Endothelial cell of umbilical vein (primary cell): ENCODE results near the gene TRIM2. TPM values are rescaled to one million over a fixed set of nuclear protein-coding genes. Genes with fewer than 3 reads are reported as not detected.

Experiments used
- BruUV-seq: library from RNA; stranded (reverse); fragments of 400-500 nt; replicated peaks from 2 replicates; lab custom pipeline; 2021; lab: Mats Ljungman, UMichigan
- CTCF ChIA-PET: fragments of 300-600, 350-600 bp; sonication (Branson Sonifier 250); formaldehyde crosslinking; loops from one replicate; lab custom pipeline; 2021; ENCODE audit warnings: antibody characterized with exemption, inconsistent platforms; lab: Charles Lee
- POLR2A ChIA-PET: fragments of 300-600, 350-600 bp; sonication (Branson Sonifier 250); formaldehyde crosslinking; loops from one replicate; lab custom pipeline; 2021; ENCODE audit warnings: antibody characterized with exemption, inconsistent platforms; lab: Charles Lee
- DNase-seq: peaks from one replicate; pipeline ENCODE4 v3.0.0-alpha.2; 2011; ENCODE audit warnings: low read depth, low spot score
- FAIRE-seq: peaks from 2 replicates; lab custom pipeline; 2011; peaks lifted over from hg19 to GRCh38; lab: Jason Lieb, UNC
- H2AFZ ChIP-seq: 2 replicates; pipeline ENCODE4 v1.6.0; 2012; ENCODE audit warnings: low read depth, low read length, control low read depth, inconsistent platforms
- H3K27ac ChIP-seq: 2 replicates; pipeline ENCODE4 v1.5.1; 2011; ENCODE audit warnings: low read depth, mild to moderate bottlenecking, control low read depth, low read length, moderate library complexity; ENCODE audit not compliant: insufficient read depth
- H3K27me3 ChIP-seq, 2 experiments: 2 replicates each; pipeline versions ENCODE4 v1.6.0 to v1.6.1; 2011; ENCODE audit warnings: low read length in 2 of 2, mixed read lengths in 1 of 2; ENCODE audit not compliant: control insufficient read depth in 2 of 2, insufficient read depth in 2 of 2
- H3K36me3 ChIP-seq, 2 experiments: 2 replicates in 1 of 2; 3 replicates in 1 of 2; pipeline ENCODE4 v1.5.1; 2011; ENCODE audit warnings: low read length in 2 of 2, mild to moderate bottlenecking in 1 of 2, moderate library complexity in 1 of 2; ENCODE audit not compliant: control insufficient read depth in 2 of 2, insufficient read depth in 2 of 2; ENCODE audit errors: extremely low read depth in 1 of 2
- H3K4me1 ChIP-seq: 3 replicates; pipeline ENCODE4 v1.5.1; 2011; ENCODE audit warnings: mild to moderate bottlenecking, low read length; ENCODE audit not compliant: control insufficient read depth, insufficient read depth; ENCODE audit errors: extremely low read depth
- H3K4me2 ChIP-seq: 2 replicates; pipeline ENCODE4 v1.6.1; 2011; ENCODE audit warnings: low read length, control low read depth, mixed read lengths; ENCODE audit not compliant: insufficient read depth
- H3K4me3 ChIP-seq, 3 experiments: fragments of 200-600 bp in 1 of 3; sonication (generic), shearing (Covaris generic) in 1 of 3; replicated peaks in 1 of 3; 2 replicates each; pipeline ENCODE4 v1.5.1; 2011 to 2016; ENCODE audit warnings: control low read depth in 3 of 3, low read length in 3 of 3, mild to moderate bottlenecking in 2 of 3, inconsistent platforms in 1 of 3, low read depth in 1 of 3, moderate library complexity in 1 of 3; ENCODE audit not compliant: insufficient read depth in 1 of 3
- H3K79me2 ChIP-seq: 2 replicates; pipeline ENCODE4 v1.6.0; 2012; ENCODE audit warnings: low read length, inconsistent platforms; ENCODE audit not compliant: control insufficient read depth, insufficient read depth
- H3K9ac ChIP-seq: replicated peaks from 2 replicates; pipeline ENCODE3; 2011; ENCODE audit warnings: low read length, control low read depth; ENCODE audit not compliant: insufficient read depth; ENCODE audit errors: extremely low read depth
- H3K9me1 ChIP-seq: replicated peaks from 3 replicates; pipeline ENCODE4 v1.6.0; 2011; ENCODE audit warnings: mild to moderate bottlenecking, low read length; ENCODE audit not compliant: control insufficient read depth, insufficient read depth; ENCODE audit errors: extremely low read depth
- H3K9me3 ChIP-seq: replicated peaks from 2 replicates; pipeline ENCODE4 v1.5.1; 2012; ENCODE audit warnings: low read length, inconsistent platforms; ENCODE audit not compliant: control insufficient read depth, insufficient read depth
- H4K20me1 ChIP-seq: replicated peaks from 2 replicates; pipeline ENCODE3; 2011; ENCODE audit warnings: mild to moderate bottlenecking, low read length; ENCODE audit not compliant: control insufficient read depth, insufficient read depth; ENCODE audit errors: extremely low read depth
- EZH2 ChIP-seq: IDR thresholded peaks from 2 replicates; pipeline ENCODE4 v1.6.1; 2012; ENCODE audit warnings: borderline replicate concordance, low read depth, mild to moderate bottlenecking, moderate library complexity, low read length, inconsistent platforms; ENCODE audit not compliant: severe bottlenecking
- FOS ChIP-seq: IDR thresholded peaks from 2 replicates; pipeline ENCODE4 v1.6.1; 2011; ENCODE audit warnings: mild to moderate bottlenecking, low read length, moderate library complexity, borderline replicate concordance; ENCODE audit not compliant: insufficient read depth
- GATA2 ChIP-seq: IDR thresholded peaks from 2 replicates; pipeline ENCODE4 v1.7.0; 2011; ENCODE audit warnings: low read depth, mild to moderate bottlenecking, moderate library complexity, mixed read lengths, low read length; ENCODE audit not compliant: insufficient read length, insufficient read depth
- JUN ChIP-seq: IDR thresholded peaks from 2 replicates; pipeline ENCODE4 v1.6.1; 2011; ENCODE audit warnings: borderline replicate concordance, low read depth; ENCODE audit not compliant: insufficient read length, insufficient read depth
- MYC ChIP-seq: IDR thresholded peaks from one replicate; pipeline ENCODE4 v1.6.1; 2011; ENCODE audit warnings: mild to moderate bottlenecking, low read depth, low read length
- POLR2A ChIP-seq: IDR thresholded peaks from 2 replicates; pipeline ENCODE4 v1.6.1; 2012; ENCODE audit warnings: low read depth, mild to moderate bottlenecking, control low read depth, low read length
- POLR2AphosphoS5 ChIP-seq: IDR thresholded peaks from 2 replicates; pipeline ENCODE4 v1.6.1; 2012; ENCODE audit warnings: low read depth, mild to moderate bottlenecking, control low read depth, low read length, moderate library complexity; ENCODE audit not compliant: insufficient read depth
- dilution Hi-C: fragments of 300-500 bp; cut with MboI; formaldehyde crosslinking; loops from one replicate; pipeline ENCODE4 v1.15.0; 2019; ENCODE audit warnings: low sequenced_read_pairs; ENCODE audit not compliant: extremely low pct_ligation_motif_present
- intact Hi-C: fragments of 100-400 bp; cut with micrococcal nuclease; formaldehyde crosslinking; loops from one replicate; pipeline ENCODE4 v1.10.0; 2022
- polyA plus RNA-seq, 4 experiments: library from polyadenylated mRNA; depleted of rRNA in 3 of 4; stranded (reverse) in 3 of 4; unstranded in 1 of 4; fragments of >200 nt; gene quantifications; 2 replicates each; pipeline versions ENCODE4 v1.2.1 to v1.2.3, GENCODE V29; 2011 to 2012; ENCODE audit warnings: missing spikeins in 1 of 4
- total RNA-seq: library from RNA; stranded (reverse); gene quantifications from 2 replicates; pipeline ENCODE4 v1.2.3, GENCODE V29; 2021
- TF ChIP-seq, protein P1 (sequence below): IDR thresholded peaks from 2 replicates; pipeline ENCODE4 v1.6.1; 2011; ENCODE audit not compliant: insufficient read depth, insufficient read length
- TF ChIP-seq, protein P2 (sequence below), 2 donors: IDR thresholded peaks; 1 replicate in 1 of 2; 2 replicates in 1 of 2; pipeline ENCODE4 v1.5.1; 2011; ENCODE audit warnings: low read length in 2 of 2, mild to moderate bottlenecking in 2 of 2, moderate library complexity in 2 of 2, control low read depth in 1 of 2, inconsistent platforms in 1 of 2, low read depth in 1 of 2; ENCODE audit not compliant: insufficient read depth in 1 of 2; ENCODE audit errors: extremely low read depth in 1 of 2

TRIM2 gene
- total and polyA plus RNA-seq, 2 donors (not counting 3 experiments of a cell fraction or from before 2014, with no cell fraction given) = 6.8 to 19.7 TPM

DNA sequence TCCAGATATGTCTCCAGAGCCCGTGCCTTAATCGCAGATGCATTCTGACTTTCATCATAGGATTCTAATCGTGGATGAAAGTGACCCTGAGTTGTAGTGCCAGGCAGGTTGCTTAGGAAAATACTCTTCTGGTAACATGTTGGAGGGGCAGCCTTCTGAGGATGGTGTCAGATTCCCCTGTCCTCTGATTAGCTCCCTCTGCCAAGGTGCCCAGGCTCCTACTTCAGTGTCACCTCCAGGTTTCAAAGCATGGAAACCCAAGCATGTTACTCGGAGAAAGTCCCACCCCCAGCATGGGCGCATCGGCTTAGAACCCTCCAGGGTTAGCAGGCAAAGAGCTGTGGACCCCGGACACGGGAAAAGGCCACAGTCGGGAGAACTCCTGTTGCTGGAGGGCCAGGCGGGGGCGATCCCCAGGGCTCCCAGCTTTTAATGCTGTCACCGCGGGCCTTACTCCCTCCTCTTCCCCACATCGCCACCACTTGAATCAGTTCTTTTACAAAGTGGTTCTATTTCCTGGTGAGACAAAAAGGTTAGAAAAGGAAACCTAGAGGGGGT is 44.5 kb downstream of the TRIM2 start:
- H4K20me1 ChIP-seq = no peaks in the 10 kb centered on the region
- peaks cover 9% of the 10 kb centered on the region for H3K4me1 ChIP-seq
- intact Hi-C loops (loop anchor here (1.0 kb wide), 2 partner anchors 26 to 105 kb away; no protein-coding TSS in a partner anchor), dilution Hi-C loops (no loop called here)
- peak overlapping the region; percentile 12 for H3K27ac ChIP-seq
- ChIA-PET POLR2A (no interaction called here), CTCF (interaction anchor here (0.7 to 2.4 kb wide), 7 partner anchors 9 to 326 kb away, joined by 3 to 8 read pairs (median 5); no protein-coding TSS in a partner anchor)
- H3K9me3 ChIP-seq = no peaks in the 10 kb centered on the region
- no peaks in the 10 kb centered on the region for H3K36me3 ChIP-seq
- FAIRE-seq (peak; percentile 28), DNase-seq (no peak)
- peak overlapping the region; percentile 85 for H2AFZ ChIP-seq
- H3K27me3 ChIP-seq = no peaks in the 10 kb centered on the region
- peak overlapping the region; percentile 89 for H3K4me2 ChIP-seq
- peak overlapping the region; percentile 55 to 68 (median 60) for H3K4me3 ChIP-seq
- BruUV-seq = TSS peak; percentile 40
- H3K9ac ChIP-seq = peak overlapping the region; percentile 69
- no peaks in the 10 kb centered on the region for H3K79me2 ChIP-seq
- TF ChIP-seq, protein P1, sequence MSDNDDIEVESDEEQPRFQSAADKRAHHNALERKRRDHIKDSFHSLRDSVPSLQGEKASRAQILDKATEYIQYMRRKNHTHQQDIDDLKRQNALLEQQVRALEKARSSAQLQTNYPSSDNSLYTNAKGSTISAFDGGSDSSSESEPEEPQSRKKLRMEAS = no peak
- no peak for TF ChIP-seq POLR2A
- TF ChIP-seq, protein P2, sequence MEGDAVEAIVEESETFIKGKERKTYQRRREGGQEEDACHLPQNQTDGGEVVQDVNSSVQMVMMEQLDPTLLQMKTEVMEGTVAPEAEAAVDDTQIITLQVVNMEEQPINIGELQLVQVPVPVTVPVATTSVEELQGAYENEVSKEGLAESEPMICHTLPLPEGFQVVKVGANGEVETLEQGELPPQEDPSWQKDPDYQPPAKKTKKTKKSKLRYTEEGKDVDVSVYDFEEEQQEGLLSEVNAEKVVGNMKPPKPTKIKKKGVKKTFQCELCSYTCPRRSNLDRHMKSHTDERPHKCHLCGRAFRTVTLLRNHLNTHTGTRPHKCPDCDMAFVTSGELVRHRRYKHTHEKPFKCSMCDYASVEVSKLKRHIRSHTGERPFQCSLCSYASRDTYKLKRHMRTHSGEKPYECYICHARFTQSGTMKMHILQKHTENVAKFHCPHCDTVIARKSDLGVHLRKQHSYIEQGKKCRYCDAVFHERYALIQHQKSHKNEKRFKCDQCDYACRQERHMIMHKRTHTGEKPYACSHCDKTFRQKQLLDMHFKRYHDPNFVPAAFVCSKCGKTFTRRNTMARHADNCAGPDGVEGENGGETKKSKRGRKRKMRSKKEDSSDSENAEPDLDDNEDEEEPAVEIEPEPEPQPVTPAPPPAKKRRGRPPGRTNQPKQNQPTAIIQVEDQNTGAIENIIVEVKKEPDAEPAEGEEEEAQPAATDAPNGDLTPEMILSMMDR (IDR thresholded peaks at IDR 0.05; ENCODE audit: extremely low read depth in 1 of 2, insufficient read depth in 1 of 2, low read depth in 1 of 2, low read length in 2 of 2) = no peak
- no peak for TF ChIP-seq MYC
- no peak for TF ChIP-seq GATA2
- no peak for TF ChIP-seq FOS
- no peak for TF ChIP-seq JUN
- TF ChIP-seq EZH2 = no peak
- no peak for TF ChIP-seq POLR2AphosphoS5
- H3K9me1 ChIP-seq = no peaks in the 10 kb centered on the region
